Smooth muscle cell (in vitro differentiated cells): ENCODE measurements around the gene PLEKHH1. TPM values are rescaled to one million over a fixed set of nuclear protein-coding genes. Genes with fewer than 3 reads are reported as not detected.

Source experiments
- DNase-seq: peaks from one replicate; lab custom pipeline; 2025; ENCODE audit not compliant: unreplicated experiment; lab: John Stamatoyannopoulos, UW
- H2AFZ ChIP-seq: fragments of 200-600 bp; sonication (generic); 2 replicates; pipeline ENCODE4 v1.6.0; 2016; ENCODE audit warnings: antibody characterized with exemption, low read depth, mild to moderate bottlenecking
- H3F3A ChIP-seq: fragments of 200-600 bp; sonication (generic); 2 replicates; pipeline ENCODE4 v1.6.0; 2017; ENCODE audit warnings: antibody characterized with exemption, low read depth
- H3K27ac ChIP-seq: fragments of 200-600 bp; sonication (generic); 2 replicates; pipeline ENCODE4 v1.5.1; 2016; ENCODE audit warnings: low read depth, mild to moderate bottlenecking
- H3K27me3 ChIP-seq: fragments of 200-600 bp; sonication (generic); 2 replicates; pipeline ENCODE4 v1.6.1; 2016; ENCODE audit warnings: low read depth, mild to moderate bottlenecking
- H3K36me3 ChIP-seq: fragments of 200-600 bp; sonication (generic); 2 replicates; pipeline ENCODE4 v1.5.1; 2016; ENCODE audit warnings: low read depth
- H3K4me1 ChIP-seq: fragments of 200-600 bp; sonication (generic); 2 replicates; pipeline ENCODE4 v1.5.1; 2016; ENCODE audit warnings: low read depth
- H3K4me2 ChIP-seq: fragments of 200-600 bp; sonication (generic); 2 replicates; pipeline ENCODE4 v1.6.0; 2016; ENCODE audit warnings: mild to moderate bottlenecking
- H3K4me3 ChIP-seq: fragments of 200-600 bp; sonication (generic); 2 replicates; pipeline ENCODE4 v1.5.1; 2016; ENCODE audit warnings: mild to moderate bottlenecking
- H3K79me2 ChIP-seq: fragments of 200-600 bp; sonication (generic); 2 replicates; pipeline ENCODE4 v1.6.0; 2016; ENCODE audit warnings: low read depth, mild to moderate bottlenecking
- H3K9ac ChIP-seq: fragments of 200-600 bp; sonication (generic); 2 replicates; pipeline ENCODE4 v1.6.0; 2016; ENCODE audit warnings: low read depth
- H3K9me3 ChIP-seq: fragments of 200-600 bp; sonication (generic); replicated peaks from 2 replicates; pipeline ENCODE4 v1.5.1; 2016; ENCODE audit warnings: low read depth
- H4K20me1 ChIP-seq: fragments of 200-600 bp; sonication (generic); 2 replicates; pipeline ENCODE4 v1.6.0; 2016; ENCODE audit warnings: low read depth
- WGBS: methylation state at CpG from one replicate; pipeline ENCODE4 v1.1.7; 2016; ENCODE audit warnings: low lambda C conversion rate; 5-methylcytosine and 5-hydroxymethylcytosine counted together
- polyA plus RNA-seq: library from polyadenylated mRNA; unstranded; fragments of >200 nt; fragmentation: Nextera tagmentation; extraction: Ambion mirVana; gene quantifications from 2 replicates; pipeline ENCODE4 v1.2.1, GENCODE V29; 2016
- total RNA-seq: library from RNA; depleted of rRNA; stranded (reverse); fragments of >200 nt; gene quantifications from 2 replicates; pipeline ENCODE4 v1.2.3, GENCODE V29; 2014
- TF ChIP-seq, protein P1 (sequence below): fragments of 200-600 bp; sonication (generic); IDR thresholded peaks from 2 replicates; pipeline ENCODE4 v1.5.1; 2017; ENCODE audit warnings: borderline replicate concordance, mild to moderate bottlenecking, antibody characterized with exemption; ENCODE audit not compliant: insufficient read depth, poor library complexity, severe bottlenecking

Gene PLEKHH1
- total and polyA plus RNA-seq, 2 experiments from 2014 or later, result 0.88 to 12.1 TPM

GRCh38 chr14:67574806-67575205 lies 41.7 kb downstream of the PLEKHH1 start:
- TF ChIP-seq, protein P1, sequence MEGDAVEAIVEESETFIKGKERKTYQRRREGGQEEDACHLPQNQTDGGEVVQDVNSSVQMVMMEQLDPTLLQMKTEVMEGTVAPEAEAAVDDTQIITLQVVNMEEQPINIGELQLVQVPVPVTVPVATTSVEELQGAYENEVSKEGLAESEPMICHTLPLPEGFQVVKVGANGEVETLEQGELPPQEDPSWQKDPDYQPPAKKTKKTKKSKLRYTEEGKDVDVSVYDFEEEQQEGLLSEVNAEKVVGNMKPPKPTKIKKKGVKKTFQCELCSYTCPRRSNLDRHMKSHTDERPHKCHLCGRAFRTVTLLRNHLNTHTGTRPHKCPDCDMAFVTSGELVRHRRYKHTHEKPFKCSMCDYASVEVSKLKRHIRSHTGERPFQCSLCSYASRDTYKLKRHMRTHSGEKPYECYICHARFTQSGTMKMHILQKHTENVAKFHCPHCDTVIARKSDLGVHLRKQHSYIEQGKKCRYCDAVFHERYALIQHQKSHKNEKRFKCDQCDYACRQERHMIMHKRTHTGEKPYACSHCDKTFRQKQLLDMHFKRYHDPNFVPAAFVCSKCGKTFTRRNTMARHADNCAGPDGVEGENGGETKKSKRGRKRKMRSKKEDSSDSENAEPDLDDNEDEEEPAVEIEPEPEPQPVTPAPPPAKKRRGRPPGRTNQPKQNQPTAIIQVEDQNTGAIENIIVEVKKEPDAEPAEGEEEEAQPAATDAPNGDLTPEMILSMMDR, result no peak
- DNase-seq, result no peak

GRCh38 chr14:67575684-67576083 lies 42.6 kb downstream of the PLEKHH1 start:
- H3K9ac ChIP-seq, result no peak overlapping the region
- H3F3A ChIP-seq, result no peaks in the 10 kb centered on the region
- no peak for DNase-seq
- 83% methylated on average over 9 of the region's 9 CpGs for WGBS
- TF ChIP-seq, protein P1, result no peak
- H3K4me2 ChIP-seq, result no peak overlapping the region
- H4K20me1 ChIP-seq, result no peaks in the 10 kb centered on the region
- no peaks in the 10 kb centered on the region for H3K27me3 ChIP-seq
- no peaks in the 10 kb centered on the region for H3K4me1 ChIP-seq
- H3K9me3 ChIP-seq, result no peaks in the 10 kb centered on the region
- no peak overlapping the region for H2AFZ ChIP-seq
- no peak overlapping the region for H3K27ac ChIP-seq
- no peaks in the 10 kb centered on the region for H3K79me2 ChIP-seq
- H3K4me3 ChIP-seq, result no peak overlapping the region
- H3K36me3 ChIP-seq, result no peaks in the 10 kb centered on the region

More at GRCh38 chr14:67574806-67575205, 41.7 kb downstream of the PLEKHH1 start:
- no peaks in the 10 kb centered on the region for H3K4me1 ChIP-seq
- H3K4me3 ChIP-seq, result no peak overlapping the region
- H3F3A ChIP-seq, result no peaks in the 10 kb centered on the region
- no peak overlapping the region for H3K9ac ChIP-seq
- H3K27me3 ChIP-seq, result no peaks in the 10 kb centered on the region
- no peak overlapping the region for H3K27ac ChIP-seq
- H2AFZ ChIP-seq, result no peak overlapping the region
- no peaks in the 10 kb centered on the region for H3K36me3 ChIP-seq
- H3K79me2 ChIP-seq, result no peaks in the 10 kb centered on the region
- no peak overlapping the region for H3K4me2 ChIP-seq
- H4K20me1 ChIP-seq, result no peaks in the 10 kb centered on the region
- no peaks in the 10 kb centered on the region for H3K9me3 ChIP-seq
- WGBS, result 85% methylated on average over 7 of the region's 7 CpGs

DNA sequence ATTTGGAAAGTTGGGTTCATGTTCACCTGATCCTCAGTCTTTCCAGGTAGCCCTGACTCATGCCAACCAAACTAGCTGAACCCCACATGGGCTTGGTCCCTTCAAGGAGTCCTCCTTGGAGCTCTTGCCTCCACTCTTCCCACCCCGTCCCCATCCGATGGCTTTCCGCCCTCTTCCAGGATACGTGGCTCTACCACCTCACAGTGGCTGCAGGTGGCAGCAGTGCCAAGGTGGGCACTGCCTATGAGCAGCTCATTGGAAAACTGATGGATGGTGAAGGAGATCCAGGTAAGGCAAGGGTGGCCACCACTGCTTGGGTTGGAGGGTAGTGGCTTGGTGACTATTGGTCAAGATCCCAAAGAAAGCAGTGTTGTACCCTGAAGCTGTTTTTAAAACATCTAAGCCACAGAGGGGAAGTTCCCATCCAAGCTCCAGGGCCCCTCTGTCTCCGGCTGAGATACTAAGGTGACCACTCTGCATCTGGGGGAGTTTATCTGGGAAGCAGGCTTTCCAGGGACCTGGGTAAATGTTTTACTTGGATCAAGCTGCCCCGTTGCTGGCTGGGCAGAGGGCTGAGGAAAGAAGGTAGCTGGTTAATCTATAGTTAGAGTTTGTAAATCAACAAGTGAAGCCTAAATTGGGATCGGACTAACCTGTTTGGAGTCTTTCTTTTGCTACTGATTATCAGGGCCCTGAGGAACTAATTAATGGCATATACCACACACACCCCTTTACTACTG lies 43.3 kb downstream of the PLEKHH1 start:
- Histone ChIP-seq H3K36me3 (no peaks in the 10 kb centered on the region), H3K9ac (no peak overlapping the region), H3K9me3 (no peaks in the 10 kb centered on the region), H3K79me2 (no peaks in the 10 kb centered on the region), H4K20me1 (no peaks in the 10 kb centered on the region), H3K27ac (no peak overlapping the region), H3K4me3 (no peak overlapping the region), H3K27me3 (no peaks in the 10 kb centered on the region), H3K4me1 (no peaks in the 10 kb centered on the region), H2AFZ (no peak overlapping the region), H3F3A (no peaks in the 10 kb centered on the region), H3K4me2 (no peak overlapping the region)
- TF ChIP-seq, protein P1, result no peak
- DNase-seq, result no peak
- 92% methylated on average over 7 of the region's 7 CpGs for WGBS
